Measurements from ENCODE around the gene MEIOC. TPM values are rescaled to one million over a fixed set of nuclear protein-coding genes. Genes with fewer than 3 reads are reported as not detected.

The MEIOC gene
- total RNA-seq, 1 experiment from 2014 or later: not detected

GRCh38 chr17:44708401-44709263, 52.4 kb downstream of the MEIOC start, which contains the start of gene DBF4B:
Gene DBF4B, plus strand, starts transcription at chr17:44708665. Its CDS starts 156 bp downstream, at chr17:44708821.
- Histone ChIP-seq H3K9me2 (ENCODE audit: insufficient read depth) (no peaks in the 10 kb centered on the region), H3K79me2 (ENCODE audit: low read depth) (peaks cover 22% of the 10 kb centered on the region), H3K27me3 (ENCODE audit: insufficient read depth, low read depth) (no peaks in the 10 kb centered on the region), H3K4me1 (replicated peaks; ENCODE audit: insufficient read depth) (peaks cover 11% of the 10 kb centered on the region), H2AFZ (peak within 1 kb of the TSS; percentile 92), H3K27ac (peak within 1 kb of the TSS; percentile 69), H3K9me3 (ENCODE audit: insufficient read depth, low read depth) (no peaks in the 10 kb centered on the region), H3K4me2 (peak within 1 kb of the TSS; percentile 87), H3K4me3 (peak within 1 kb of the TSS; percentile 81), H4K20me1 (ENCODE audit: insufficient read depth) (no peaks in the 10 kb centered on the region), H3F3A (ENCODE audit: insufficient read depth, low read depth) (peaks cover 3% of the 10 kb centered on the region), H3K36me3 (ENCODE audit: low read depth) (no peaks in the 10 kb centered on the region)
- intact Hi-C loops (cut with micrococcal nuclease; ENCODE audit: unreplicated experiment): no loop called here
- peak; percentile 71 to 75 for DNase-seq
- TF ChIP-seq EZH2 (IDR thresholded peaks at IDR 0.05; ENCODE audit: low read depth): no peak
- TF ChIP-seq CTCF (conservative IDR thresholded peaks at IDR 0.05): no peak
- ChIA-PET POLR2A (ENCODE audit: unreplicated experiment) (no interaction called here), CTCF (no interaction called here)
- no TSS peak for BruUV-seq (replicated peaks)

- ChIA-PET POLR2A (ENCODE audit: unreplicated experiment) (no interaction called here), CTCF (no interaction called here)
- no peaks in the 10 kb centered on the region for H4K20me1 ChIP-seq (ENCODE audit: insufficient read depth)
- H3K79me2 ChIP-seq (ENCODE audit: low read depth): no peaks in the 10 kb centered on the region
- H3K36me3 ChIP-seq (ENCODE audit: low read depth): peaks cover 12% of the 10 kb centered on the region; the same call in 1 of the 2 replicates
- no peaks in the 10 kb centered on the region for H3K4me1 ChIP-seq (replicated peaks; ENCODE audit: insufficient read depth)
- TF ChIP-seq CTCF (conservative IDR thresholded peaks at IDR 0.05) (no peak), EZH2 (IDR thresholded peaks at IDR 0.05; ENCODE audit: low read depth) (no peak)
- intact Hi-C loops (cut with micrococcal nuclease; ENCODE audit: unreplicated experiment): no loop called here
- H3K4me2 ChIP-seq: no peak overlapping the region
- no peaks in the 10 kb centered on the region for H3K27me3 ChIP-seq (ENCODE audit: insufficient read depth, low read depth)
- H3K9me3 ChIP-seq (ENCODE audit: insufficient read depth, low read depth): no peaks in the 10 kb centered on the region
- no TSS peak for BruUV-seq (replicated peaks)
- no peak overlapping the region for H3K27ac ChIP-seq
- DNase-seq: no peak
- no peaks in the 10 kb centered on the region; the same call in 1 of the 2 replicates for H3F3A ChIP-seq (ENCODE audit: insufficient read depth, low read depth)
- H3K4me3 ChIP-seq: no peak overlapping the region
- no peak overlapping the region for H2AFZ ChIP-seq
- H3K9me2 ChIP-seq (ENCODE audit: insufficient read depth): no peaks in the 10 kb centered on the region
Observed at GRCh38 chr17:44719444-44719843, 63.2 kb downstream of the MEIOC start.

- intact Hi-C loops (cut with micrococcal nuclease; ENCODE audit: unreplicated experiment): no loop called here
- Histone ChIP-seq H3K4me2 (no peak overlapping the region), H4K20me1 (ENCODE audit: insufficient read depth) (no peaks in the 10 kb centered on the region), H3K9me2 (ENCODE audit: insufficient read depth) (no peaks in the 10 kb centered on the region), H3K4me1 (replicated peaks; ENCODE audit: insufficient read depth) (no peaks in the 10 kb centered on the region), H3F3A (ENCODE audit: insufficient read depth, low read depth) (no peaks in the 10 kb centered on the region; the same call in 1 of the 2 replicates), H2AFZ (no peak overlapping the region), H3K9me3 (ENCODE audit: insufficient read depth, low read depth) (no peaks in the 10 kb centered on the region), H3K36me3 (ENCODE audit: low read depth) (peaks cover 12% of the 10 kb centered on the region; the same call in 1 of the 2 replicates), H3K4me3 (no peak overlapping the region), H3K79me2 (ENCODE audit: low read depth) (no peaks in the 10 kb centered on the region), H3K27me3 (ENCODE audit: insufficient read depth, low read depth) (no peaks in the 10 kb centered on the region), H3K27ac (no peak overlapping the region)
- ChIA-PET POLR2A (ENCODE audit: unreplicated experiment) (no interaction called here), CTCF (no interaction called here)
- BruUV-seq (replicated peaks): no TSS peak
- TF ChIP-seq CTCF (conservative IDR thresholded peaks at IDR 0.05): no peak
- no peak for TF ChIP-seq EZH2 (IDR thresholded peaks at IDR 0.05; ENCODE audit: low read depth)
- DNase-seq: no peak
Observed at GRCh38 chr17:44722254-44722653, 66.0 kb downstream of the MEIOC start.

Other genes starting within 250 kb of the MEIOC start
- gene GPATCH8, start 153.1 kb upstream of the MEIOC start, total RNA-seq (2021): 31.0 and 39.4 TPM in 2 replicates
- gene FZD2, start 99.0 kb upstream of the MEIOC start, total RNA-seq (2021): 50.5 and 61.8 TPM in 2 replicates
- 19.9 and 23.4 TPM in 2 replicates for gene CCDC43, start 33.3 kb downstream of the MEIOC start, total RNA-seq (2021)
- 29.6 and 33.3 TPM in 2 replicates for gene DBF4B, start 52.2 kb downstream of the MEIOC start, total RNA-seq (2021)
- 0.46 and 0.55 TPM in 2 replicates for gene ADAM11, start 102.5 kb downstream of the MEIOC start, total RNA-seq (2021)
- 42.6 and 50.0 TPM in 2 replicates for gene GJC1, start 173.8 kb downstream of the MEIOC start, total RNA-seq (2021)
- gene HIGD1B, start 191.4 kb downstream of the MEIOC start, total RNA-seq (2021): not detected in 2 replicates
- 111 and 126 TPM in 2 replicates for gene EFTUD2, start 243.0 kb downstream of the MEIOC start, total RNA-seq (2021)

Data from PC-9 (cell line).